ENCODE measurements around the gene TMEM163.

GRCh38 chr2:134713606-134714005, 5.2 kb downstream of the TMEM163 start:
- TF ChIP-seq EP300 (IDR thresholded peaks at IDR 0.05) (no peak), CTCF (IDR thresholded peaks at IDR 0.05) (no peak), POLR2A (IDR thresholded peaks at IDR 0.05) (no peak)
